HCT116 (cell line): ENCODE data around the gene SPAG5. TPM values are rescaled to one million over a fixed set of nuclear protein-coding genes. Genes with fewer than 3 reads are reported as not detected.

Experiments used
- ATAC-seq: fragments of 200-7000 bp; cut with Tn5 transposase; 2 replicates; pipeline ENCODE4 v1.9.1; 2020; ENCODE audit warnings: mild to moderate bottlenecking, moderate library complexity
- BruUV-seq: library from RNA; stranded (reverse); fragments of 400-500 nt; replicated peaks from 2 replicates; lab custom pipeline; 2021; lab: Mats Ljungman, UMichigan
- CTCF ChIA-PET: fragments of 300-600 bp; sonication (Branson Sonifier 250); formaldehyde crosslinking; loops from one replicate; lab custom pipeline; 2021; ENCODE audit warnings: antibody characterized with exemption; lab: Charles Lee
- POLR2A ChIA-PET: fragments of 300-600, 350-600 bp; sonication (Branson Sonifier 250); formaldehyde crosslinking; loops from one replicate; lab custom pipeline; 2021; ENCODE audit warnings: antibody characterized with exemption; lab: Charles Lee
- RAD21 ChIA-PET, 2 experiments: fragments of 300-600 bp; sonication (Branson Sonifier 250); formaldehyde crosslinking; loops; one replicate each; lab custom pipeline; 2023; ENCODE audit warnings: low total read pairs in 2 of 2; ENCODE audit not compliant: uncharacterized antibody in 2 of 2, unreplicated experiment in 2 of 2, low non-redundant PET in 1 of 2; lab: Charles Lee
- DNase-seq: peaks from one replicate; pipeline ENCODE4 v3.0.0-alpha.2; 2010; ENCODE audit warnings: low read depth, low spot score
- H2AFZ ChIP-seq: fragments of 200-600 bp; shearing (Covaris generic), sonication (generic); 2 replicates; pipeline ENCODE4 v1.6.1; 2017; ENCODE audit warnings: low read depth, mixed run types, mixed read lengths, antibody characterized with exemption, low read length; ENCODE audit not compliant: poor library complexity, severe bottlenecking
- H3K27ac ChIP-seq: 2 replicates; pipeline ENCODE4 v1.5.1; 2012; ENCODE audit warnings: low read depth, low read length
- H3K27me3 ChIP-seq: fragments of 200-600 bp; sonication (generic); 2 replicates; pipeline ENCODE4 v1.6.1; 2016; ENCODE audit warnings: mixed run types, low read length, mixed read lengths; ENCODE audit not compliant: insufficient read depth
- H3K36me3 ChIP-seq, 2 experiments: fragments of 200-500 bp in 1 of 2; fragments of 200-600 bp in 1 of 2; sonication (Bioruptor generic) in 1 of 2; sonication (generic) in 1 of 2; 2 replicates each; pipeline versions ENCODE4 v1.5.1 to v1.6.1; 2014 to 2016; ENCODE audit warnings: low read length in 2 of 2, inconsistent platforms in 1 of 2, mixed read lengths in 1 of 2, mixed run types in 1 of 2; ENCODE audit not compliant: insufficient read depth in 2 of 2, control insufficient read depth in 1 of 2
- H3K4me1 ChIP-seq, 2 experiments: fragments of 200-600 bp in 1 of 2; sonication (generic) in 1 of 2; 2 replicates each; pipeline versions ENCODE4 v1.5.1 to v1.6.1; 2012 to 2017; ENCODE audit warnings: low read length in 2 of 2, inconsistent platforms in 1 of 2, mild to moderate bottlenecking in 1 of 2, mixed read lengths in 1 of 2, mixed run types in 1 of 2, moderate library complexity in 1 of 2; ENCODE audit not compliant: insufficient read depth in 2 of 2, control insufficient read depth in 1 of 2
- H3K4me2 ChIP-seq: fragments of 200-600 bp; sonication (generic); 2 replicates; pipeline ENCODE4 v1.6.1; 2017; ENCODE audit warnings: mixed run types, low read length, mixed read lengths
- H3K4me3 ChIP-seq, 2 experiments: fragments of 200-600 bp in 1 of 2; sonication (generic) in 1 of 2; replicated peaks in 1 of 2; 2 replicates each; pipeline ENCODE4 v1.5.1; 2011 to 2016; ENCODE audit warnings: low read length in 2 of 2, control low read depth in 1 of 2, low read depth in 1 of 2, mild to moderate bottlenecking in 1 of 2, mixed read lengths in 1 of 2, mixed run types in 1 of 2
- H3K79me2 ChIP-seq: fragments of 200-600 bp; sonication (generic); 2 replicates; pipeline ENCODE4 v1.6.1; 2017; ENCODE audit warnings: mild to moderate bottlenecking, mixed run types, low read length, moderate library complexity, mixed read lengths; ENCODE audit not compliant: insufficient read depth
- H3K9ac ChIP-seq: fragments of 200-600 bp; sonication (generic); 2 replicates; pipeline ENCODE4 v1.6.1; 2016; ENCODE audit warnings: low read length, mixed read lengths
- H3K9me2 ChIP-seq: fragments of 200-600 bp; sonication (generic), shearing (Covaris generic); 2 replicates; pipeline ENCODE4 v1.6.1; 2017; ENCODE audit warnings: mixed run types, mild to moderate bottlenecking, moderate library complexity; ENCODE audit not compliant: insufficient read depth
- H3K9me3 ChIP-seq, 2 experiments: fragments of 200-500 bp in 1 of 2; fragments of 200-600 bp in 1 of 2; sonication (Bioruptor generic) in 1 of 2; sonication (generic) in 1 of 2; 2 replicates each; pipeline ENCODE4 v1.6.1; 2014 to 2017; ENCODE audit warnings: low read length in 2 of 2, mixed read lengths in 2 of 2, inconsistent platforms in 1 of 2, low read depth in 1 of 2, mild to moderate bottlenecking in 1 of 2, mixed run types in 1 of 2, moderate library complexity in 1 of 2; ENCODE audit not compliant: control insufficient read depth in 1 of 2, insufficient read depth in 1 of 2
- H4K20me1 ChIP-seq: fragments of 200-600 bp; sonication (generic), shearing (Covaris generic); 2 replicates; pipeline ENCODE4 v1.6.1; 2017; ENCODE audit warnings: mixed run types, mild to moderate bottlenecking, moderate library complexity; ENCODE audit not compliant: insufficient read depth
- POLR2AphosphoS5 ChIP-seq: IDR thresholded peaks from 2 replicates; pipeline ENCODE4 v1.6.1; 2011; ENCODE audit warnings: mild to moderate bottlenecking, low read depth, low read length, moderate library complexity
- REST ChIP-seq: IDR thresholded peaks from 2 replicates; pipeline ENCODE4 v1.6.1; 2012; ENCODE audit warnings: low read depth
- TCF7L2 ChIP-seq: IDR thresholded peaks from 2 replicates; pipeline ENCODE4 v1.7.0; 2011; ENCODE audit warnings: borderline replicate concordance, inconsistent platforms; ENCODE audit not compliant: insufficient read depth, insufficient read length; ENCODE audit errors: extremely low read depth
- ZBTB33 ChIP-seq: IDR thresholded peaks from 2 replicates; pipeline ENCODE4 v1.6.1; 2011; ENCODE audit warnings: mild to moderate bottlenecking, low read length, moderate library complexity; ENCODE audit not compliant: insufficient replicate concordance; ENCODE audit errors: extremely low read depth
- ZNF274 ChIP-seq: fragments of 200-500 bp; sonication (Bioruptor generic); IDR thresholded peaks from 2 replicates; pipeline ENCODE4 v1.6.1; 2014; ENCODE audit warnings: mild to moderate bottlenecking, low read depth, low read length, inconsistent platforms
- intact Hi-C: fragments of 100-400 bp; cut with micrococcal nuclease; formaldehyde crosslinking; loops from 2 replicates; pipeline ENCODE4 v1.10.0; 2022
- total RNA-seq: library from RNA; stranded (reverse); gene quantifications from one replicate; pipeline ENCODE4 v1.2.1, GENCODE V29; 2021; ENCODE audit not compliant: unreplicated experiment

SPAG5 gene
- total RNA-seq, 1 experiment from 2014 or later: 94.9 TPM

DNA sequence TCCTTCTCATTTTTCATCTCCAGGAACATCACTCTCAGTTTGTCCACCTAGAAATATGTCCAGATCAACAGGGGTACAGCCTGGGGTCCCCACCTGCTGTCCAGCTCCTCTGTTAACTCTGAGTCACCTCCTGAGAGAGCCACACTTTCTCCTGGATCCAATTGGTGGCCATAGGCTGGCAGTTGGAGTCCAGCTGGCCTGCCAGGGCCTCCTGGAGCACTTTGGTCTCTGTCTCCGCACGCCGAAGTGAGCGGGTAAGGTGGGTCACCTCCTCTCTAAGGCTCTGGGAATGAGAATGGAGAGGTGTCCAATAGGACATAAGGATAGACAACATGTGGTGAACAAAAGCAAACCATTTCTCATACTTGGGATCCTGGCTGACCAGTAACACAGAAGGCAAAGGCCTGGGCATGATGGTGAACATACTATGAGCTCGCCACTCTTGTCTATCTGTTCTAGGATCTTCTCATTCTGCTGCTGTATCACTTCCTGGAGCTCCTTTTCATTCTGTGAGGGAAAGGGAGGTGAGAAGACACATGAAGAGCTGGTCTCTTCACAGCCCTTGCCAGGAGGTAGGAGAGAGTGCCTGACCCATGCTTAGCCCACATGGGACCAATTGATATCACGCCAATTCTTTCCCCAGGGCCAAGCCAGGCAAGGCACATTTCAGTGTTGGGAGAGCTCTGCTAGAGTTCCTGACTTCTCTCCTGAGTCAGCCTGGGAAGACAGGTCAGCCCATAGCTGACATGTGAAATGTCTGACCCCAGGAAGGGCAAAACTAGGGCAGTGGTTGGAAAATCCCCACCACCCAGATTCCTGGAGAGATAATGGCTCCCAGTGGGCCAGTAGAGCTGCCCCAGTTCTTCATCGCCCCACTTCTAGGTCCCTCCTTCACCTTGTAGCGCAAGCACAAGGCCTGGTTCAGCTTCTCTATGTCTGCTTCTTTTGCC is 20.3 kb downstream of the SPAG5 start:
- CTCF ChIA-PET: no interaction called here
- H3K79me2 ChIP-seq: no peaks in the 10 kb centered on the region
- RAD21 ChIA-PET: no interaction called here
- intact Hi-C loops: no loop called here
- no peaks in the 10 kb centered on the region for H4K20me1 ChIP-seq
- H3K9me3 ChIP-seq: no peaks in the 10 kb centered on the region
- H2AFZ ChIP-seq: no peak overlapping the region
- H3K4me2 ChIP-seq: no peak overlapping the region
- H3K9me2 ChIP-seq: no peaks in the 10 kb centered on the region
- ATAC-seq (no peak), DNase-seq (no peak)
- no peak overlapping the region for H3K9ac ChIP-seq
- H3K4me1 ChIP-seq: peaks cover 6 to 9% of the 10 kb centered on the region in 2 experiments; a peak in 3 of 4 replicates
- no peaks in the 10 kb centered on the region for H3K27me3 ChIP-seq
- H3K27ac ChIP-seq: no peak overlapping the region
- BruUV-seq: no TSS peak
- POLR2A ChIA-PET: no interaction called here
- no peak overlapping the region for H3K4me3 ChIP-seq
- H3K36me3 ChIP-seq: peaks cover 32 to 42% of the 10 kb centered on the region in 2 experiments
- TF ChIP-seq TCF7L2 (no peak), ZNF274 (no peak), POLR2AphosphoS5 (no peak), ZBTB33 (no peak)

DNA sequence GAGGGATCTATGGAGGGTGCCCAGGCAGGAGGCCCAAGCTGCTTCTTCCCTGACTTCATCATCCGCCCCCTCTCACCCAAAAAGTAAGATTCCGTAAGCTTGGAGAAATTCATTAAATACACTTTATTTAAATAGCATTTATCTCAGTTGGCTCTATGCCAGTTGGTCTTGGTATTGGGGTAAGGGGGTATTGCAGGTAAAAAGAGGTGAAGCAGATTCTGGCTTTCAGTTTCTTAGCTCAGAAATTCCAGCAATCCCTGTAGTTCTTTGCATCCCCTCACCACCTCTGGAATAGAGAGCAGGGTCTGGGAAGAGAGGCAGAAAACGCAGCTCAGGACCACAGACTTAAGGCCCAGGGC is 21.4 kb downstream of the SPAG5 start:
- Histone ChIP-seq H3K36me3 (peaks cover 21 to 31% of the 10 kb centered on the region in 2 experiments), H3K4me2 (peak overlapping the region; percentile 48; the same call in 1 of the 2 replicates), H2AFZ (no peak overlapping the region), H3K9me3 (no peaks in the 10 kb centered on the region), H3K9ac (no peak overlapping the region), H4K20me1 (no peaks in the 10 kb centered on the region), H3K4me3 (no peak overlapping the region), H3K27me3 (no peaks in the 10 kb centered on the region), H3K9me2 (no peaks in the 10 kb centered on the region), H3K4me1 (peaks cover 6 to 10% of the 10 kb centered on the region in 2 experiments; a peak in 3 of 4 replicates), H3K27ac (peak overlapping the region; percentile 60), H3K79me2 (no peaks in the 10 kb centered on the region)
- intact Hi-C loops: no loop called here
- ChIA-PET CTCF (interaction anchor here (1.3 kb wide), 1 partner anchor 70 kb away, joined by 4 read pairs; no protein-coding TSS in a partner anchor), RAD21 (no interaction called here), POLR2A (no interaction called here)
- DNase-seq (no peak), ATAC-seq (no peak)
- BruUV-seq: no TSS peak
- TF ChIP-seq ZBTB33 (no peak), REST (no peak)
